ENCODE results near the gene BCAS2.
"Not testable (repeated sequence)": the region's sequence is repeated elsewhere in the genome, so short reads cannot be mapped to it uniquely, and the experiment has no call there.

Gene BCAS2

DNA sequence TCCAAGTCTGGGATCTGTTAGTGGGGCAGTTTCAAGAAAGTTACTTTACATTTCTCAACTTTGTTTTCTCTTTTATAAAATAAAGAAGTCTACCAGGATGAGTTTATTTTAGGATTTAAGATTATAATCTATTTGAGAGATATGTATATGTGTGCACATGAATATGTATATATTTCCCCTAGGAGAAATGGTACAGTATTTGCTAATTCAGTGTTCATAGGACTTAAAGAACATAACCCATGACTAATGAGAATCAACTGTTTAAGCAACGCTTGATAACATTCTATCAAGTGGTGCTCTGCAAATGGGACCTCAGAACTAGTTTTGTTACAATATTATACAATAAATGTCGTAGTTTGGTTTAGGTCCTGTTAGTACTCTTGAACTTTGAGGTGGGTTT lies 7.0 kb downstream of the BCAS2 start:
- no peak for TF ChIP-seq CTCF (IDR thresholded peaks at IDR 0.05; ENCODE audit: insufficient read depth, low read length)
- TF ChIP-seq POLR2AphosphoS5 (IDR thresholded peaks at IDR 0.05; ENCODE audit: low read depth): no peak
- DNase-seq (ENCODE audit: low read depth in 1 of 2, low spot score in 1 of 2): no peak
- no peak overlapping the region for H3K4me3 ChIP-seq (replicated peaks; ENCODE audit: insufficient read depth, low read length)

DNA sequence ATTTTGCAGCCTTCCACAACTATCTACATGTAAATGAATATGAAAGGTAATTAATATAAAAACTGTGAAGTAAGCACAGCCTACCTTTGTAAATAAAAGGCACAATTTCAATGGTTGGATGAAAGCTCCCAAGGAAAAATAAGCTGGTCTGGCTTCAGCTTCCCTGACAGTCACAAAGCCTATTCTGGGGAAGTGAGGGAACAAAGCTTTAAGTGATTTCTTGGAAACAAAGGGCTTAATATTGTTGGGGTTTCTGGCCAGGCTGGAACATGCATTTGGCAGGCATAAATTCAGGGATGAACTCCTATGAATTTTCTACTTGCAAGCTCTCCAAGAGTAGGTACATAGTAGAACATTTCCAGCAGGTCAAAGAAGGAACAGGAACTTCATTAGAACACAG lies 17.3 kb downstream of the BCAS2 start:
- no peak overlapping the region for H3K27ac ChIP-seq (replicated peaks)
- DNase-seq (ENCODE audit: low read depth in 1 of 2, low spot score in 1 of 2): no peak
- H3K27me3 ChIP-seq (ENCODE audit: insufficient read depth, poor library complexity, severe bottlenecking): no peaks in the 10 kb centered on the region
- H3K4me3 ChIP-seq (replicated peaks; ENCODE audit: insufficient read depth, low read length): no peak overlapping the region
- TF ChIP-seq, protein P1, sequence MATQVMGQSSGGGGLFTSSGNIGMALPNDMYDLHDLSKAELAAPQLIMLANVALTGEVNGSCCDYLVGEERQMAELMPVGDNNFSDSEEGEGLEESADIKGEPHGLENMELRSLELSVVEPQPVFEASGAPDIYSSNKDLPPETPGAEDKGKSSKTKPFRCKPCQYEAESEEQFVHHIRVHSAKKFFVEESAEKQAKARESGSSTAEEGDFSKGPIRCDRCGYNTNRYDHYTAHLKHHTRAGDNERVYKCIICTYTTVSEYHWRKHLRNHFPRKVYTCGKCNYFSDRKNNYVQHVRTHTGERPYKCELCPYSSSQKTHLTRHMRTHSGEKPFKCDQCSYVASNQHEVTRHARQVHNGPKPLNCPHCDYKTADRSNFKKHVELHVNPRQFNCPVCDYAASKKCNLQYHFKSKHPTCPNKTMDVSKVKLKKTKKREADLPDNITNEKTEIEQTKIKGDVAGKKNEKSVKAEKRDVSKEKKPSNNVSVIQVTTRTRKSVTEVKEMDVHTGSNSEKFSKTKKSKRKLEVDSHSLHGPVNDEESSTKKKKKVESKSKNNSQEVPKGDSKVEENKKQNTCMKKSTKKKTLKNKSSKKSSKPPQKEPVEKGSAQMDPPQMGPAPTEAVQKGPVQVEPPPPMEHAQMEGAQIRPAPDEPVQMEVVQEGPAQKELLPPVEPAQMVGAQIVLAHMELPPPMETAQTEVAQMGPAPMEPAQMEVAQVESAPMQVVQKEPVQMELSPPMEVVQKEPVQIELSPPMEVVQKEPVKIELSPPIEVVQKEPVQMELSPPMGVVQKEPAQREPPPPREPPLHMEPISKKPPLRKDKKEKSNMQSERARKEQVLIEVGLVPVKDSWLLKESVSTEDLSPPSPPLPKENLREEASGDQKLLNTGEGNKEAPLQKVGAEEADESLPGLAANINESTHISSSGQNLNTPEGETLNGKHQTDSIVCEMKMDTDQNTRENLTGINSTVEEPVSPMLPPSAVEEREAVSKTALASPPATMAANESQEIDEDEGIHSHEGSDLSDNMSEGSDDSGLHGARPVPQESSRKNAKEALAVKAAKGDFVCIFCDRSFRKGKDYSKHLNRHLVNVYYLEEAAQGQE (IDR thresholded peaks at IDR 0.05; ENCODE audit: insufficient replicate concordance, low read depth): no peak
- TF ChIP-seq POLR2AphosphoS5 (IDR thresholded peaks at IDR 0.05; ENCODE audit: low read depth): no peak
- TF ChIP-seq CTCF (IDR thresholded peaks at IDR 0.05; ENCODE audit: insufficient read depth, low read length): no peak
- no peak for TF ChIP-seq SPI1 (IDR thresholded peaks at IDR 0.05; ENCODE audit: borderline replicate concordance, low read depth)
- no peak for TF ChIP-seq GABPA (IDR thresholded peaks at IDR 0.05; ENCODE audit: low read depth)

More for the DNA sequence above, 7.0 kb downstream of the BCAS2 start:
- Histone ChIP-seq H3K27ac (replicated peaks) (no peak overlapping the region), H3K27me3 (ENCODE audit: insufficient read depth, poor library complexity, severe bottlenecking) (no peaks in the 10 kb centered on the region)

GRCh38 chr1:114562978-114563510 lies 18.4 kb downstream of the BCAS2 start:
- not testable (repeated sequence) for DNase-seq (ENCODE audit: low read depth in 1 of 2, low spot score in 1 of 2); H3K4me3 ChIP-seq (replicated peaks; ENCODE audit: insufficient read depth, low read length); H3K27me3 ChIP-seq (ENCODE audit: insufficient read depth, poor library complexity, severe bottlenecking); H3K27ac ChIP-seq (replicated peaks)

GRCh38 chr1:114561333-114561732 lies 20.1 kb downstream of the BCAS2 start:
- H3K4me3 ChIP-seq (replicated peaks; ENCODE audit: insufficient read depth, low read length): no peak overlapping the region
- TF ChIP-seq SPI1 (IDR thresholded peaks at IDR 0.05; ENCODE audit: borderline replicate concordance, low read depth) (0 out of 2 replicates have a peak, but pooled peaks have one; percentile 18), GABPA (IDR thresholded peaks at IDR 0.05; ENCODE audit: low read depth) (no peak), POLR2AphosphoS5 (IDR thresholded peaks at IDR 0.05; ENCODE audit: low read depth) (no peak)
- DNase-seq (ENCODE audit: low read depth in 1 of 2, low spot score in 1 of 2): no peak
- no peaks in the 10 kb centered on the region for H3K27me3 ChIP-seq (ENCODE audit: insufficient read depth, poor library complexity, severe bottlenecking)
- no peak overlapping the region for H3K27ac ChIP-seq (replicated peaks)

DNA sequence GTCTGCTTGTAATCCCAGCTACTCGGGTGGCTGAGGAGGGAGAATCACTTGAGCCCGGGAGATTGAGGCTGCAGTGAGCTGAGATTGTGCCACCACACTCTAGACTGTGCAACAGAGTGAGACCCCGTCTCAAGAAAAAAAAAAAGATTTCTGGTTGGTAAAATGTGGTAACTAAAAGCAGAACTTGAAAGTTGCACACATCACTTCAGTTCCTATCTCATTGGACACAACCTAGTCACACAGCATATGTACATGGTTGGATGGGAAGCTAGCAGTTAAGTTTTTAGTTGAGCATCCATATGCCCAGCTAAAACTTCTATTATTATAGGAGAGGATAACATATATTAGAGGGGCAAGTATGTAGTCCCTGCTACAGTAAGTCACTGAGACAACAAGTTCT lies 22.1 kb downstream of the BCAS2 start:
- peak in 1 of 2 experiments; percentile 35 for DNase-seq (ENCODE audit: low read depth in 1 of 2, low spot score in 1 of 2)
- TF ChIP-seq SPI1 (IDR thresholded peaks at IDR 0.05; ENCODE audit: borderline replicate concordance, low read depth) (peak; percentile 62; the same call in 1 of the 2 replicates), GABPA (IDR thresholded peaks at IDR 0.05; ENCODE audit: low read depth) (no peak)
- Histone ChIP-seq H3K27ac (replicated peaks) (no peak overlapping the region), H3K27me3 (ENCODE audit: insufficient read depth, poor library complexity, severe bottlenecking) (no peaks in the 10 kb centered on the region), H3K4me3 (replicated peaks; ENCODE audit: insufficient read depth, low read length) (no peak overlapping the region)

GRCh38 chr1:114558544-114558943 lies 22.9 kb downstream of the BCAS2 start:
- H3K27ac ChIP-seq (replicated peaks): no peak overlapping the region
- no peaks in the 10 kb centered on the region for H3K27me3 ChIP-seq (ENCODE audit: insufficient read depth, poor library complexity, severe bottlenecking)
- no peak for DNase-seq (ENCODE audit: low read depth in 1 of 2, low spot score in 1 of 2)
- TF ChIP-seq CTCF (IDR thresholded peaks at IDR 0.05; ENCODE audit: insufficient read depth, low read length): peak; percentile 5
- no peak for TF ChIP-seq SPI1 (IDR thresholded peaks at IDR 0.05; ENCODE audit: borderline replicate concordance, low read depth)
- H3K4me3 ChIP-seq (replicated peaks; ENCODE audit: insufficient read depth, low read length): no peak overlapping the region
